Natural killer cell (primary cell): ENCODE data around the gene HDAC4. TPM values are rescaled to one million over a fixed set of nuclear protein-coding genes. Genes with fewer than 3 reads are reported as not detected.

ENCODE experiments used
- ATAC-seq, 3 donors: fragments of 150-1000 bp in 2 of 3; fragments of 200-7000 bp in 1 of 3; cut with Tn5 transposase; 1 replicate in 1 of 3; 2 replicates in 2 of 3; pipeline ENCODE4 v1.10.0; 2021; ENCODE audit warnings: mild to moderate bottlenecking in 2 of 3, moderate library complexity in 2 of 3
- DNase-seq, 2 donors: peaks; one replicate each; pipeline versions ENCODE4 v3.0.0 to v3.0.0-alpha.2; 2013 to 2021; ENCODE audit warnings: mixed read lengths in 1 of 2
- H3K27ac ChIP-seq: one replicate; pipeline ENCODE4 v1.5.1; 2013; ENCODE audit warnings: mild to moderate bottlenecking, low read length
- H3K27me3 ChIP-seq: one replicate; pipeline ENCODE4 v1.6.1; 2013; ENCODE audit warnings: low read length; ENCODE audit not compliant: control insufficient read depth, insufficient read depth
- H3K36me3 ChIP-seq: one replicate; pipeline ENCODE4 v1.6.1; 2013; ENCODE audit warnings: low read length; ENCODE audit not compliant: control insufficient read depth, insufficient read depth
- H3K4me1 ChIP-seq: one replicate; pipeline ENCODE4 v1.6.1; 2013; ENCODE audit warnings: low read length; ENCODE audit not compliant: control insufficient read depth, insufficient read depth
- H3K4me3 ChIP-seq: one replicate; pipeline ENCODE4 v1.5.1; 2013; ENCODE audit warnings: low read length
- H3K9me3 ChIP-seq: one replicate; pipeline ENCODE4 v1.6.1; 2013; ENCODE audit warnings: low read length; ENCODE audit not compliant: control insufficient read depth, insufficient read depth
- H3K27ac Mint-ChIP-seq, 2 donors: one replicate each; pipeline ENCODE4 v1.8.0; 2022; ENCODE audit warnings: mild to moderate bottlenecking in 2 of 2, mixed read lengths in 2 of 2, moderate library complexity in 1 of 2
- H3K27me3 Mint-ChIP-seq, 2 donors: one replicate each; pipeline ENCODE4 v1.8.0; 2022; ENCODE audit warnings: low read depth in 2 of 2, mixed read lengths in 2 of 2
- H3K36me3 Mint-ChIP-seq: one replicate; pipeline ENCODE4 v1.8.0; 2022; ENCODE audit warnings: mixed read lengths
- H3K4me1 Mint-ChIP-seq, 2 donors: one replicate each; pipeline ENCODE4 v1.8.0; 2022; ENCODE audit warnings: mixed read lengths in 2 of 2
- H3K4me3 Mint-ChIP-seq: one replicate; pipeline ENCODE4 v1.8.0; 2022; ENCODE audit warnings: mild to moderate bottlenecking, moderate library complexity, mixed read lengths
- H3K9me3 Mint-ChIP-seq, 2 donors: one replicate each; pipeline ENCODE4 v1.8.0; 2022; ENCODE audit warnings: mixed read lengths in 2 of 2
- CTCF ChIP-seq: fragments of 200-600 bp; IDR thresholded peaks from one replicate; pipeline ENCODE4 v1.8.0; 2022; ENCODE audit warnings: antibody characterized with exemption
- WGBS: methylation state at CpG from one replicate; pipeline ENCODE4 v1.1.7; 2013; ENCODE audit warnings: missing lambda C conversion rate; ENCODE audit not compliant: insufficient coverage; 5-methylcytosine and 5-hydroxymethylcytosine counted together
- intact Hi-C: fragments of 100-400 bp; cut with micrococcal nuclease; formaldehyde crosslinking; loops from one replicate; pipeline ENCODE4 v1.14.2; 2022
- total RNA-seq, 4 donors: library from RNA; stranded (reverse); fragments of 120-200 nt in 1 of 4; gene quantifications; one replicate each; pipeline versions ENCODE4 v1.2.3 to v1.2.4, GENCODE V29; 2013 to 2022

The HDAC4 gene
- total RNA-seq, 3 donors from 2014 or later (not counting 1 experiment from before 2014, with no cell fraction given), result 74.9 to 105 (median 100) TPM

GRCh38 chr2:239396881-239397681 is 3.7 kb downstream of the HDAC4 start:
- TF ChIP-seq CTCF, result no peak
- H3K4me1 Mint-ChIP-seq, result peaks cover 36 to 44% of the 10 kb centered on the region in 2 donors

GRCh38 chr2:239395524-239395923 is 5.3 kb downstream of the HDAC4 start:
- H3K4me3 ChIP-seq, result no peak overlapping the region
- no peaks in the 10 kb centered on the region for H3K36me3 ChIP-seq
- H3K27me3 Mint-ChIP-seq, result no peaks in the 10 kb centered on the region
- peaks cover 15% of the 10 kb centered on the region for H3K4me1 ChIP-seq
- H3K9me3 Mint-ChIP-seq, result no peaks in the 10 kb centered on the region
- no peaks in the 10 kb centered on the region for H3K9me3 ChIP-seq
- H3K4me3 Mint-ChIP-seq, result no peak overlapping the region
- H3K27me3 ChIP-seq, result no peaks in the 10 kb centered on the region
- no peaks in the 10 kb centered on the region for H3K36me3 Mint-ChIP-seq
- DNase-seq (no peak), ATAC-seq (no peak)
- H3K27ac ChIP-seq, result no peak overlapping the region
- peaks cover 33 to 38% of the 10 kb centered on the region in 2 donors for H3K4me1 Mint-ChIP-seq
- no peak for TF ChIP-seq CTCF
- intact Hi-C loops, result no loop called here
- WGBS, result 79% methylated on average over 4 of the region's 6 CpGs
- H3K27ac Mint-ChIP-seq, result no peak overlapping the region

More at GRCh38 chr2:239396881-239397681, 3.7 kb downstream of the HDAC4 start:
- intact Hi-C loops, result no loop called here
- Mint-ChIP-seq H3K36me3 (no peaks in the 10 kb centered on the region), H3K4me3 (no peak overlapping the region), H3K27ac (no peak overlapping the region), H3K9me3 (no peaks in the 10 kb centered on the region), H3K27me3 (no peaks in the 10 kb centered on the region)
- Histone ChIP-seq H3K27me3 (no peaks in the 10 kb centered on the region), H3K36me3 (no peaks in the 10 kb centered on the region), H3K27ac (no peak overlapping the region), H3K4me3 (no peak overlapping the region), H3K9me3 (no peaks in the 10 kb centered on the region), H3K4me1 (peaks cover 18% of the 10 kb centered on the region)
- WGBS, result 74% methylated on average over 19 of the region's 19 CpGs
- no peak for ATAC-seq
- DNase-seq, result peak in 1 of 2 donors; percentile 76

- Histone ChIP-seq H3K27me3 (no peaks in the 10 kb centered on the region), H3K9me3 (no peaks in the 10 kb centered on the region), H3K36me3 (no peaks in the 10 kb centered on the region), H3K4me1 (peaks cover 15% of the 10 kb centered on the region), H3K27ac (no peak overlapping the region), H3K4me3 (no peak overlapping the region)
- H3K36me3 Mint-ChIP-seq, result no peaks in the 10 kb centered on the region
- intact Hi-C loops, result no loop called here
- no peaks in the 10 kb centered on the region for H3K9me3 Mint-ChIP-seq
- no peak overlapping the region for H3K27ac Mint-ChIP-seq
- no peak for TF ChIP-seq CTCF
- WGBS, result 100% methylated on average over 1 of the region's 1 CpG
- ATAC-seq (no peak), DNase-seq (no peak)
- no peaks in the 10 kb centered on the region for H3K27me3 Mint-ChIP-seq
- peaks cover 33 to 38% of the 10 kb centered on the region in 2 donors for H3K4me1 Mint-ChIP-seq
- H3K4me3 Mint-ChIP-seq, result no peak overlapping the region
Measured at GRCh38 chr2:239394978-239395377, 5.8 kb downstream of the HDAC4 start.
